HepG2 (cell line): Measurements from ENCODE around the gene CLCN1. TPM values are rescaled to one million over a fixed set of nuclear protein-coding genes. Genes with fewer than 3 reads are reported as not detected.

Experiments used
- ATAC-seq: fragments of 200-7000 bp; cut with Tn5 transposase; 3 replicates; pipeline ENCODE4 v1.9.1; 2020; ENCODE audit warnings: mild to moderate bottlenecking, moderate library complexity
- BruUV-seq: library from RNA; stranded (reverse); fragments of 400-500 nt; replicated peaks from 2 replicates; lab custom pipeline; 2021; lab: Mats Ljungman, UMichigan
- CTCF ChIA-PET: fragments of 300-600 bp; formaldehyde crosslinking; extraction: SDS; loops from one replicate; lab custom pipeline; 2021; ENCODE audit warnings: low total read pairs, inconsistent platforms, low intra/inter-chr PET ratio; lab: Yijun Ruan, JAX
- POLR2A ChIA-PET: fragments of 350-600 bp; sonication (Branson Sonifier 250); formaldehyde crosslinking; loops from one replicate; lab custom pipeline; 2020; ENCODE audit warnings: antibody characterized with exemption, inconsistent platforms; lab: Yijun Ruan, JAX
- DNase-seq: peaks from one replicate; pipeline ENCODE4 v3.0.0-alpha.2; 2015; ENCODE audit warnings: low spot score
- FAIRE-seq: peaks from 3 replicates; lab custom pipeline; 2011; peaks lifted over from hg19 to GRCh38; lab: Jason Lieb, UNC
- H2AFZ ChIP-seq: one replicate; pipeline ENCODE4 v1.6.1; 2011; ENCODE audit warnings: low read length, inconsistent platforms
- H3K27ac ChIP-seq: fragments of 300-600 bp; 3 replicates; pipeline ENCODE4 v1.8.0; 2011; ENCODE audit warnings: mixed run types, mild to moderate bottlenecking, mixed read lengths, low read length, inconsistent platforms; ENCODE audit not compliant: insufficient read depth; ENCODE audit errors: extremely low read length
- H3K27me3 ChIP-seq, 2 experiments: fragments of 200-600 bp in 1 of 2; 2 replicates in 1 of 2; 3 replicates in 1 of 2; pipeline versions ENCODE4 v1.6.0 to v1.8.0; 2011; ENCODE audit warnings: low read length in 2 of 2, mild to moderate bottlenecking in 2 of 2, moderate library complexity in 2 of 2, inconsistent platforms in 1 of 2; ENCODE audit not compliant: insufficient read depth in 2 of 2, control insufficient read depth in 1 of 2
- H3K36me3 ChIP-seq, 2 experiments: fragments of 200-600 bp in 1 of 2; replicated peaks in 1 of 2; 2 replicates in 1 of 2; 3 replicates in 1 of 2; pipeline versions ENCODE4 v1.5.1 to v1.8.0; 2011; ENCODE audit warnings: low read length in 2 of 2, inconsistent platforms in 1 of 2; ENCODE audit not compliant: insufficient read depth in 2 of 2, control insufficient read depth in 1 of 2
- H3K4me1 ChIP-seq: 2 replicates; pipeline ENCODE4 v1.5.1; 2012; ENCODE audit warnings: low read length, inconsistent platforms; ENCODE audit not compliant: insufficient read depth
- H3K4me2 ChIP-seq: 2 replicates; pipeline ENCODE4 v1.6.0; 2011; ENCODE audit warnings: low read depth, low read length, inconsistent platforms
- H3K4me3 ChIP-seq, 3 experiments: fragments of 200-600 bp in 1 of 3; sonication (generic), shearing (Covaris generic) in 1 of 3; replicated peaks in 1 of 3; 2 replicates each; pipeline ENCODE4 v1.5.1; 2011 to 2016; ENCODE audit warnings: low read length in 3 of 3, inconsistent platforms in 2 of 3, low read depth in 2 of 3, mild to moderate bottlenecking in 2 of 3, control low read depth in 1 of 3, mixed read lengths in 1 of 3; ENCODE audit not compliant: insufficient read depth in 1 of 3
- H3K79me2 ChIP-seq: one replicate; pipeline ENCODE4 v1.6.1; 2011; ENCODE audit warnings: low read length, inconsistent platforms; ENCODE audit not compliant: insufficient read depth
- H3K9ac ChIP-seq: 2 replicates; pipeline ENCODE4 v1.6.0; 2011; ENCODE audit warnings: mild to moderate bottlenecking, low read depth, low read length, inconsistent platforms; ENCODE audit not compliant: insufficient read depth
- H3K9me3 ChIP-seq: 2 replicates; pipeline ENCODE4 v1.5.1; 2012; ENCODE audit warnings: mild to moderate bottlenecking, low read length
- H4K20me1 ChIP-seq: 2 replicates; pipeline ENCODE4 v1.6.0; 2011; ENCODE audit warnings: inconsistent platforms, mild to moderate bottlenecking, low read length, moderate library complexity; ENCODE audit not compliant: insufficient read depth
- MED8 ChIP-seq: sonication (generic); formaldehyde crosslinking; IDR thresholded peaks from 2 replicates; pipeline ENCODE4 v1.8.1; 2023; ENCODE audit warnings: mild to moderate bottlenecking, missing genetic modification reagents; ENCODE audit not compliant: insufficient replicate concordance
- RAD51 ChIP-seq: fragments of 450-650 bp; IDR thresholded peaks from 2 replicates; pipeline ENCODE4 v1.6.1; 2016; ENCODE audit warnings: borderline replicate concordance
- STAG1 ChIP-seq: sonication (generic); formaldehyde crosslinking; IDR thresholded peaks from 2 replicates; pipeline ENCODE4 v1.4.0; 2020; ENCODE audit warnings: missing genetic modification reagents
- WGBS: methylation state at CpG from one replicate; pipeline ENCODE4 v1.1.6; 2017; ENCODE audit warnings: low lambda C conversion rate; 5-methylcytosine and 5-hydroxymethylcytosine counted together
- in situ Hi-C: cut with HindIII; loops from 2 replicates; pipeline ENCODE4 v1.10.0; 2017; ENCODE audit warnings: low pct_unique_long_range_greater_than_20kb; ENCODE audit not compliant: extremely low pct_ligation_motif_present
- intact Hi-C: fragments of 100-400 bp; cut with micrococcal nuclease; formaldehyde crosslinking; loops from one replicate; pipeline ENCODE4 v1.10.0; 2022; ENCODE audit not compliant: unreplicated experiment
- polyA plus RNA-seq, 8 experiments: library from polyadenylated mRNA; depleted of rRNA in 3 of 8; stranded (reverse) in 7 of 8; unstranded in 1 of 8; fragments of >200 nt; fragmentation: Illumina TruSeq in 4 of 8; extraction: Trizol in 4 of 8; gene quantifications; 2 replicates each; pipeline versions ENCODE4 v1.2.1 to v1.2.3, GENCODE V29; 2011 to 2016; ENCODE audit warnings: low read depth in 4 of 8, missing spikeins in 1 of 8, mixed read lengths in 1 of 8; ENCODE audit not compliant: insufficient read depth in 1 of 8
- total RNA-seq, 5 experiments: library from RNA; depleted of rRNA; stranded (reverse); fragments of >200 nt; fragmentation: Illumina TruSeq; extraction: Trizol; gene quantifications; 2 replicates each; pipeline ENCODE4 v1.2.3, GENCODE V29; 2016; ENCODE audit warnings: low read depth in 1 of 5
- TF ChIP-seq, protein P1 (sequence below): sonication (generic); formaldehyde crosslinking; IDR thresholded peaks from 2 replicates; pipeline ENCODE4 v1.4.0; 2020; ENCODE audit warnings: missing genetic modification reagents
- TF ChIP-seq, protein P2 (sequence below), 2 experiments: sonication (generic) in 1 of 2; formaldehyde crosslinking in 1 of 2; IDR thresholded peaks; 2 replicates each; pipeline versions ENCODE4 v1.5.1 to v1.6.1; 2011 to 2020; ENCODE audit warnings: borderline replicate concordance in 1 of 2, low read depth in 1 of 2, low read length in 1 of 2, mild to moderate bottlenecking in 1 of 2, missing genetic modification reagents in 1 of 2, moderate library complexity in 1 of 2
- TF ChIP-seq, protein P3 (sequence below): sonication (generic); formaldehyde crosslinking; IDR thresholded peaks from 2 replicates; pipeline ENCODE4 v1.5.0; 2020; ENCODE audit warnings: mild to moderate bottlenecking, missing genetic modification reagents, moderate library complexity

CLCN1 gene
- total and polyA plus RNA-seq, 2 of the 13 experiments (the other 11 are each of a cell fraction or from before 2014, with no cell fraction given), result 0.01 TPM; not detected in 1

DNA sequence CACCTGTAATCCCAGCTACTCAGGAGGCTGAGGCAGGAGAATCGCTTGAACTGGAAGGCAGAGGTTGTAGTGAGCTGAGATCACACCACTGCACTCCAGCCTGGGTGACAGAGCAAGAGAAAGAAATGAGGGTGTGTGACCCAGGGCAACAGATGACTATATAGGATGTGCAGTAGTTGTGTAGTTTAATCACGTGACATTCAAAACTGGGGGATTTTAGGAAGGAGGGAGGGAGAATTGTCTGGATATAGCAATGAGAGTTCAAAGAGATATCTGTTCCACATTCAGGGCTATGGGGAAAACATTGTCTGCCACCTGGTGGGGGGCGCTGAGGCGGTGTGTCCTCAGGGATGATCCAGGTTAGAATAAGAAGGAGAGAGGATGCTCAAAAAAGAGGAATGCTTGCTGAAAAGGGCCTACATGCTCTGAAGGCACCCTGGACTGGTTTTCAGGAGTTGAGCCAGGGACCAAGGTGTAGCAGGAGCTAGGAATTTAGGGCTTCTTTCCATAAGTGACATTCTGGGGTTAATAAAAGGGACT, 57.4 kb downstream of the CLCN1 start:
- in situ Hi-C loops (no loop called here), intact Hi-C loops (no loop called here)
- FAIRE-seq, result no peak
- ChIA-PET CTCF (no interaction called here), POLR2A (no interaction called here)
- Histone ChIP-seq H2AFZ (no peak overlapping the region), H3K9me3 (no peaks in the 10 kb centered on the region), H3K4me2 (no peak overlapping the region), H3K4me1 (peaks cover 18% of the 10 kb centered on the region; the same call in 1 of the 2 replicates), H3K9ac (no peak overlapping the region), H3K79me2 (no peaks in the 10 kb centered on the region), H3K27ac (no peak overlapping the region), H3K27me3 (peaks cover 0 to 7% of the 10 kb centered on the region in 2 experiments; a peak in 1 of 5 replicates), H3K4me3 (no peak overlapping the region), H4K20me1 (no peaks in the 10 kb centered on the region), H3K36me3 (no peaks in the 10 kb centered on the region)
- no TSS peak for BruUV-seq
- peak; percentile 63 for ATAC-seq
- TF ChIP-seq, protein P1, sequence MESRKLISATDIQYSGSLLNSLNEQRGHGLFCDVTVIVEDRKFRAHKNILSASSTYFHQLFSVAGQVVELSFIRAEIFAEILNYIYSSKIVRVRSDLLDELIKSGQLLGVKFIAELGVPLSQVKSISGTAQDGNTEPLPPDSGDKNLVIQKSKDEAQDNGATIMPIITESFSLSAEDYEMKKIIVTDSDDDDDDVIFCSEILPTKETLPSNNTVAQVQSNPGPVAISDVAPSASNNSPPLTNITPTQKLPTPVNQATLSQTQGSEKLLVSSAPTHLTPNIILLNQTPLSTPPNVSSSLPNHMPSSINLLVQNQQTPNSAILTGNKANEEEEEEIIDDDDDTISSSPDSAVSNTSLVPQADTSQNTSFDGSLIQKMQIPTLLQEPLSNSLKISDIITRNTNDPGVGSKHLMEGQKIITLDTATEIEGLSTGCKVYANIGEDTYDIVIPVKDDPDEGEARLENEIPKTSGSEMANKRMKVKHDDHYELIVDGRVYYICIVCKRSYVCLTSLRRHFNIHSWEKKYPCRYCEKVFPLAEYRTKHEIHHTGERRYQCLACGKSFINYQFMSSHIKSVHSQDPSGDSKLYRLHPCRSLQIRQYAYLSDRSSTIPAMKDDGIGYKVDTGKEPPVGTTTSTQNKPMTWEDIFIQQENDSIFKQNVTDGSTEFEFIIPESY (CRISPR knock-in tag), result peak; percentile 86
- TF ChIP-seq STAG1 (CRISPR knock-in tag), result 0 out of 2 replicates have a peak, but pooled peaks have one; percentile 20
- peak; percentile 90 for TF ChIP-seq RAD51
- TF ChIP-seq, protein P2, sequence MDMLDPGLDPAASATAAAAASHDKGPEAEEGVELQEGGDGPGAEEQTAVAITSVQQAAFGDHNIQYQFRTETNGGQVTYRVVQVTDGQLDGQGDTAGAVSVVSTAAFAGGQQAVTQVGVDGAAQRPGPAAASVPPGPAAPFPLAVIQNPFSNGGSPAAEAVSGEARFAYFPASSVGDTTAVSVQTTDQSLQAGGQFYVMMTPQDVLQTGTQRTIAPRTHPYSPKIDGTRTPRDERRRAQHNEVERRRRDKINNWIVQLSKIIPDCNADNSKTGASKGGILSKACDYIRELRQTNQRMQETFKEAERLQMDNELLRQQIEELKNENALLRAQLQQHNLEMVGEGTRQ (IDR thresholded peaks at IDR 0.05; ENCODE audit: low read depth, low read length), result peak; percentile 55
- TF ChIP-seq, protein P2 (CRISPR knock-in tag; IDR thresholded peaks at IDR 0.05; ENCODE audit: borderline replicate concordance), result no peak
- TF ChIP-seq, protein P3, sequence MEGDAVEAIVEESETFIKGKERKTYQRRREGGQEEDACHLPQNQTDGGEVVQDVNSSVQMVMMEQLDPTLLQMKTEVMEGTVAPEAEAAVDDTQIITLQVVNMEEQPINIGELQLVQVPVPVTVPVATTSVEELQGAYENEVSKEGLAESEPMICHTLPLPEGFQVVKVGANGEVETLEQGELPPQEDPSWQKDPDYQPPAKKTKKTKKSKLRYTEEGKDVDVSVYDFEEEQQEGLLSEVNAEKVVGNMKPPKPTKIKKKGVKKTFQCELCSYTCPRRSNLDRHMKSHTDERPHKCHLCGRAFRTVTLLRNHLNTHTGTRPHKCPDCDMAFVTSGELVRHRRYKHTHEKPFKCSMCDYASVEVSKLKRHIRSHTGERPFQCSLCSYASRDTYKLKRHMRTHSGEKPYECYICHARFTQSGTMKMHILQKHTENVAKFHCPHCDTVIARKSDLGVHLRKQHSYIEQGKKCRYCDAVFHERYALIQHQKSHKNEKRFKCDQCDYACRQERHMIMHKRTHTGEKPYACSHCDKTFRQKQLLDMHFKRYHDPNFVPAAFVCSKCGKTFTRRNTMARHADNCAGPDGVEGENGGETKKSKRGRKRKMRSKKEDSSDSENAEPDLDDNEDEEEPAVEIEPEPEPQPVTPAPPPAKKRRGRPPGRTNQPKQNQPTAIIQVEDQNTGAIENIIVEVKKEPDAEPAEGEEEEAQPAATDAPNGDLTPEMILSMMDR, result peak; percentile 13; the same call in 1 of the 2 replicates
- no peak for TF ChIP-seq MED8 (CRISPR knock-in tag)
- 51% methylated on average over 4 of the region's 4 CpGs for WGBS
- no peak for DNase-seq
